Subcutaneous abdominal adipose tissue (tissue), 5 donors: ENCODE measurements around the gene ATF6B.

Source experiments
- H3K27ac ChIP-seq: one replicate; pipeline ENCODE4 v1.7.0; 2013; ENCODE audit warnings: low read depth, mild to moderate bottlenecking, inconsistent platforms, low read length, moderate library complexity
- H3K27me3 ChIP-seq, 5 donors: one replicate each; pipeline ENCODE4 v1.7.0; 2013; ENCODE audit warnings: low read length in 5 of 5, inconsistent platforms in 1 of 5; ENCODE audit not compliant: control insufficient read depth in 5 of 5, insufficient read depth in 4 of 5
- H3K36me3 ChIP-seq, 5 donors: one replicate each; pipeline ENCODE4 v1.7.0; 2013; ENCODE audit warnings: low read length in 5 of 5; ENCODE audit not compliant: control insufficient read depth in 5 of 5, insufficient read depth in 5 of 5
- H3K4me1 ChIP-seq, 5 donors: one replicate each; pipeline ENCODE4 v1.7.0; 2013; ENCODE audit warnings: low read length in 5 of 5, mild to moderate bottlenecking in 3 of 5, moderate library complexity in 1 of 5; ENCODE audit not compliant: control insufficient read depth in 5 of 5, insufficient read depth in 5 of 5
- H3K4me3 ChIP-seq, 5 donors: one replicate each; pipeline ENCODE4 v1.7.0; 2013; ENCODE audit warnings: low read length in 5 of 5, low read depth in 1 of 5
- H3K9ac ChIP-seq, 5 donors: one replicate each; pipeline ENCODE4 v1.7.0; 2013; ENCODE audit warnings: low read length in 5 of 5, mild to moderate bottlenecking in 4 of 5, moderate library complexity in 3 of 5
- H3K9me3 ChIP-seq, 5 donors: one replicate each; pipeline ENCODE4 v1.7.0; 2013; ENCODE audit warnings: low read length in 5 of 5; ENCODE audit not compliant: control insufficient read depth in 5 of 5
- donor health status: healthy.
- donor health status: healthy.
- donor health status: healthy.
- donor health status: healthy.
- donor health status: healthy.

The ATF6B gene

GRCh38 chr6:32170294-32170693 lies 42.2 kb upstream of the ATF6B start:
- peaks cover 2 to 16% (median 9%) of the 10 kb centered on the region in 5 donors for H3K4me1 ChIP-seq
- H3K36me3 ChIP-seq: peaks cover 0 to 59% (median 52%) of the 10 kb centered on the region in 5 donors
- H3K9ac ChIP-seq: no peak overlapping the region
- no peaks in the 10 kb centered on the region for H3K27me3 ChIP-seq
- no peak overlapping the region for H3K4me3 ChIP-seq
- no peaks in the 10 kb centered on the region for H3K9me3 ChIP-seq
- no peak overlapping the region for H3K27ac ChIP-seq

DNA sequence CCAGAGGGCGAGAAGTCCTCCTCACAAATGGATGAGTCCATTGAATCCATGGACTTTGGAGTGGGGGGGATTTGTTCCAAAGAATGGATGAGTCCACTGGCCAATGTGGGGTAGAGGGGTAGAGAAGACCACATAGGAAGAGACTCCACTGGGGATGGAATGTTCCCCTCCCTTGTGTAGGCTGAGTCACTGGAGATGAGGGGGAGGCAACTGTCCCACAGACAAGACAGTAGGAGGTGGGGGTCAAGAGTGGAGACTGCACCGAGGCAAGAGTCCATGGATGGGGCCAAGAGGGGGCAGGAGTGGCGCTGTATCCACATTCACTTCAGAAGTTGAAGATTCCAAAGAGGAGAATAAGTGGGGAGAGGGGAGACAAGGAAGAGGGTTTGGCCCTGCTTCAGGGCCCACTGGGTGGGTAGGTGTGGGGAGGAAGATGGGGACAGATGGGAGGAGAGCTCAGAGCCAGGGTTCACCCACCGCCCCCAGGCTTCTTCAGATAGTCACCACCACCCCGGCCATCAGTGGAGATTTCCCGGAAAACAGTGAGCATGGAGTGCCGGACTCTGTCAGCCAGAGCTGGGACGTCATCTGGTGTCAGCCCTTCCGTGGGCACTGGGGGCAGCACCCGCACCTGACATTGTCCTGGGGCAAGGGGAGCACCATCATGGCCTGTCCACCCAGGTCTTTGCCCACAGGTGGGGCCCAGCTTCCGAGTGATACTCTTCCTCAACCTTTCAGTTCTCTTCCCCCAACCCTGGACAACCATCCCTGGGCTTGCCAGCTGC lies 41.0 kb upstream of the ATF6B start:
- H3K4me1 ChIP-seq: peaks cover 0 to 10% (median under 1%) of the 10 kb centered on the region in 5 donors
- H3K9me3 ChIP-seq: no peaks in the 10 kb centered on the region
- H3K36me3 ChIP-seq: peaks cover 0 to 63% (median 52%) of the 10 kb centered on the region in 5 donors
- no peak overlapping the region for H3K9ac ChIP-seq
- no peak overlapping the region for H3K27ac ChIP-seq
- H3K27me3 ChIP-seq: no peaks in the 10 kb centered on the region
- no peak overlapping the region for H3K4me3 ChIP-seq

DNA sequence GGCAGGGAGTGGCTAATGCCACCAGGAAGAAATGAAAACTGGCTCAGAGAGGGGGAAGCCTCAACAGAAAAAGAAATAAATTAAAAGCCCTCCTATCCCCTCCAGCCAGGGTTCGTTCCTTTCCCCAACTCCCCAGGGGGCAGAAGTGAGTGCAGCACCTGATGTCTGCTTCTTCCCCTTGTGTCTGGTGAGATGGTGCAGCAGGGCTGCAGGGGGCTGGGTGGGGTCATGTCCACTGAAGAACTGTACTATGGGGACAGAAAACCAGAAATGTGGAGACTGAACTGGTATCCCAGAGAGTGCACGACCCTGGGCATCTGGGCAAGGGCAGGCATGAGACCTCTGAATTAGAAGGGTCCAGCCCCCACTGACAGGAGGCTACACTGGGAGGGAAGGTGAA lies 40.3 kb upstream of the ATF6B start:
- Histone ChIP-seq H3K9ac (no peak overlapping the region), H3K36me3 (peaks cover 0 to 68% (median 52%) of the 10 kb centered on the region in 5 donors), H3K27ac (no peak overlapping the region), H3K4me3 (no peak overlapping the region), H3K27me3 (no peaks in the 10 kb centered on the region), H3K9me3 (no peaks in the 10 kb centered on the region), H3K4me1 (peaks cover 0 to 15% (median 5%) of the 10 kb centered on the region in 5 donors)

GRCh38 chr6:32167761-32168262 lies 39.8 kb upstream of the ATF6B start:
- H3K9ac ChIP-seq: no peak overlapping the region
- H3K4me3 ChIP-seq: no peak overlapping the region
- peaks cover 0 to 71% (median 56%) of the 10 kb centered on the region in 5 donors for H3K36me3 ChIP-seq
- H3K27ac ChIP-seq: no peak overlapping the region
- no peaks in the 10 kb centered on the region for H3K9me3 ChIP-seq
- H3K4me1 ChIP-seq: peaks cover 0 to 16% (median 5%) of the 10 kb centered on the region in 5 donors
- H3K27me3 ChIP-seq: no peaks in the 10 kb centered on the region

- H3K4me1 ChIP-seq: peaks cover 0 to 19% (median 5%) of the 10 kb centered on the region in 5 donors
- no peak overlapping the region for H3K27ac ChIP-seq
- H3K9ac ChIP-seq: no peak overlapping the region
- H3K4me3 ChIP-seq: no peak overlapping the region
- peaks cover 0 to 77% (median 60%) of the 10 kb centered on the region in 5 donors for H3K36me3 ChIP-seq
- H3K9me3 ChIP-seq: no peaks in the 10 kb centered on the region
- H3K27me3 ChIP-seq: no peaks in the 10 kb centered on the region
These were observed 39.2 kb upstream of the ATF6B start for GRCh38 chr6:32167154-32167760.

GRCh38 chr6:32166411-32167061 lies 38.5 kb upstream of the ATF6B start:
- Histone ChIP-seq H3K9ac (no peak overlapping the region), H3K36me3 (peaks cover 0 to 77% (median 60%) of the 10 kb centered on the region in 5 donors), H3K27ac (no peak overlapping the region), H3K27me3 (no peaks in the 10 kb centered on the region), H3K4me3 (no peak overlapping the region), H3K9me3 (no peaks in the 10 kb centered on the region), H3K4me1 (peaks cover 0 to 19% (median 5%) of the 10 kb centered on the region in 5 donors)

GRCh38 chr6:32164295-32164694 lies 36.2 kb upstream of the ATF6B start, which contains the start of gene EGFL8:
EGFL8 (plus strand) TSS chr6:32164595; CDS start chr6:32166166, 1,571 bp downstream.
- H3K4me1 ChIP-seq: peaks cover 0 to 19% (median 5%) of the 10 kb centered on the region in 5 donors
- H3K9me3 ChIP-seq: no peaks in the 10 kb centered on the region
- H3K27me3 ChIP-seq: no peaks in the 10 kb centered on the region
- peak within 1 kb of the TSS; percentile 67 for H3K27ac ChIP-seq
- H3K36me3 ChIP-seq: peaks cover 0 to 56% (median 42%) of the 10 kb centered on the region in 5 donors
- peak within 1 kb of the TSS in 1 of 5 donors; percentile 56 for H3K9ac ChIP-seq
- H3K4me3 ChIP-seq: no peak within 1 kb of the TSS

DNA sequence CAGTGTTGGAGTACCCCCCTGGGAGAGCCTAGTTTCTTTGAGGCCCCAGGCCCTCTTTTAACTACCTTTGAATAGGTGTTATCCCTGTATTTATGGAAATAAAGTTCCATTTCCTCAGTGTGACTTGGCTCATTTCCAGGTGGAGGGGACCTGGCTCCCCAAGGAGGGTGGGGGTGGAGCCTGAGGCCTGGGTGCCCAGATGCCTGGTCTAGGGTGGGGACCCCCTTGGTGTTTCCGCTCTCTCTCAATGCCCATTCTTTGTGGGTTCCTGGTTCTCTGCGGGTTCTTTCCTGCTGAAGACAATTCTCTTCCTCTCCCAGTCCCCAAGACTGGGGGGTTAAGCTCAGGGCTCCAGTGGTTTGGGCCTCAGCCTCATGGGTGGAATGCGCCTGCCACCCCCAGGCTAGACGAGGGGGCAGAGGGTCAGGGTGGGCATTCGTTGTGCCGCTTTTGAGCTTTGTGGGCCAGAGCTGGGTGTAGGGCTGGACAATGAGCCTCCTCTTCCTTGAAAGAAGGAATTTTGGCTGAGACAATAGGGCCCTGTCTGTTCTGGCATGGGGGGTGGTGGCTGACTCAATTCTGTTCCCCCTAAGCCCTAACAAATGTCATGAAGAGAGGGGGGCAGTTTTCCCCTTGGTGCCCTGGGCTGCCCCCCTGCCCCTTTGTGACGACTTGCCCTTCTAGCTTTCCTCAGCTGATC lies 35.7 kb upstream of the ATF6B start:
- Histone ChIP-seq H3K36me3 (peaks cover 0 to 53% (median 39%) of the 10 kb centered on the region in 5 donors), H3K9me3 (no peaks in the 10 kb centered on the region), H3K4me3 (no peak overlapping the region), H3K27me3 (no peaks in the 10 kb centered on the region), H3K27ac (peak overlapping the region; percentile 67), H3K9ac (peak overlapping the region in 1 of 5 donors; percentile 56), H3K4me1 (peaks cover 0 to 19% (median 5%) of the 10 kb centered on the region in 5 donors)

- Histone ChIP-seq H3K27ac (no peak overlapping the region), H3K9ac (no peak overlapping the region), H3K27me3 (no peaks in the 10 kb centered on the region), H3K9me3 (no peaks in the 10 kb centered on the region), H3K36me3 (peaks cover 4 to 38% (median 32%) of the 10 kb centered on the region in 5 donors), H3K4me1 (peaks cover 0 to 34% (median 28%) of the 10 kb centered on the region in 5 donors), H3K4me3 (no peak overlapping the region)
These were observed 30.0 kb upstream of the ATF6B start for GRCh38 chr6:32158052-32158451.
